ENCODE data around the gene ZNF775.

ZNF775 gene

DNA sequence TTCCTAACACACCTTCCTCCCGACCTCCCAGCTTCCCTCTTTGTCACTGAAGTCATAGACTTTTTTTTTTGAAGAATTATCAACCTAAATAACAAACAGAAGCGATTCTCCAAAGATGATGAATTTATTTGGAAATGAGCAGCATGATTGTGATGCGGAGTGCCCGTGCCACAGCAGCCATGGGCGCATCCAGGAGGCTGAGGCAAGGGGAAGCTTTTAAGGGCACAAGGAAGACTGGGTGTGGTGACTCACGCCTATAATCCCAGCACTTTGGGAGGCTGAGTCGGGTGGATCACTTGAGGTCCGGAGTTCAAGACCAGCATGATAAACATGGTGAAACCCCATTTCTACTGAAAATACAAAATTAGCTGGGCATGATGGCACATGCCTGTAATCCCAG, 55.1 kb downstream of the ZNF775 start:
- H3K4me3 ChIP-seq (ENCODE audit: low read depth, low read length) = no peak overlapping the region

DNA sequence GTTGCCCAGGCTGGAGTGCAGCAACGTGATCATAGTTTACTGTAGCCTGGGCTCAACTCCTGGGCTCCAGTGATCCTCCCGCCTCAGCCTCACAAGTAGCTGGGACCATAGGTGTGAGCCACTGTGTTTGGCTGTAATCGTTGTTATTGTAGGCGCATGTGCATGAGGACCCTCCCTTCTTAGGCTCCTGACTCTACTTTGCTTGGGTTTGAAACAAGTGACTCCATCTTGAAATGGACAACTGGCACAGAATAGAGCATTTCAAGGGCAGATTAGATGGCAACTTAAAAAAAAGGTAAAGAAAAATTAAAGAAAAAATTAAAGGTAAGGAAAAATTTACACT, 55.9 kb downstream of the ZNF775 start:
- TF ChIP-seq, protein P1, sequence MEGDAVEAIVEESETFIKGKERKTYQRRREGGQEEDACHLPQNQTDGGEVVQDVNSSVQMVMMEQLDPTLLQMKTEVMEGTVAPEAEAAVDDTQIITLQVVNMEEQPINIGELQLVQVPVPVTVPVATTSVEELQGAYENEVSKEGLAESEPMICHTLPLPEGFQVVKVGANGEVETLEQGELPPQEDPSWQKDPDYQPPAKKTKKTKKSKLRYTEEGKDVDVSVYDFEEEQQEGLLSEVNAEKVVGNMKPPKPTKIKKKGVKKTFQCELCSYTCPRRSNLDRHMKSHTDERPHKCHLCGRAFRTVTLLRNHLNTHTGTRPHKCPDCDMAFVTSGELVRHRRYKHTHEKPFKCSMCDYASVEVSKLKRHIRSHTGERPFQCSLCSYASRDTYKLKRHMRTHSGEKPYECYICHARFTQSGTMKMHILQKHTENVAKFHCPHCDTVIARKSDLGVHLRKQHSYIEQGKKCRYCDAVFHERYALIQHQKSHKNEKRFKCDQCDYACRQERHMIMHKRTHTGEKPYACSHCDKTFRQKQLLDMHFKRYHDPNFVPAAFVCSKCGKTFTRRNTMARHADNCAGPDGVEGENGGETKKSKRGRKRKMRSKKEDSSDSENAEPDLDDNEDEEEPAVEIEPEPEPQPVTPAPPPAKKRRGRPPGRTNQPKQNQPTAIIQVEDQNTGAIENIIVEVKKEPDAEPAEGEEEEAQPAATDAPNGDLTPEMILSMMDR (IDR thresholded peaks at IDR 0.05; ENCODE audit: low read depth, low read length) = no peak
- no peak for DNase-seq (ENCODE audit: low read depth, low spot score)
- H3K4me3 ChIP-seq (ENCODE audit: low read depth, low read length) = no peak overlapping the region
- in situ Hi-C loops (cut with HindIII; ENCODE audit: low sequenced_read_pairs) = no loop called here

More for the DNA sequence above, 55.1 kb downstream of the ZNF775 start:
- no peak for DNase-seq (ENCODE audit: low read depth, low spot score)
- TF ChIP-seq, protein P1 (IDR thresholded peaks at IDR 0.05; ENCODE audit: low read depth, low read length) = no peak
- in situ Hi-C loops (cut with HindIII; ENCODE audit: low sequenced_read_pairs) = no loop called here

GRCh38 chr7:150435390-150436073, 56.4 kb downstream of the ZNF775 start:
- DNase-seq (ENCODE audit: low read depth, low spot score) = no peak
- TF ChIP-seq, protein P1 (IDR thresholded peaks at IDR 0.05; ENCODE audit: low read depth, low read length) = no peak
- H3K4me3 ChIP-seq (ENCODE audit: low read depth, low read length) = no peak overlapping the region
- in situ Hi-C loops (cut with HindIII; ENCODE audit: low sequenced_read_pairs) = no loop called here

- in situ Hi-C loops (cut with HindIII; ENCODE audit: low sequenced_read_pairs) = no loop called here
- H3K4me3 ChIP-seq (ENCODE audit: low read depth, low read length) = no peak overlapping the region
- DNase-seq (ENCODE audit: low read depth, low spot score) = no peak
- TF ChIP-seq, protein P1 (IDR thresholded peaks at IDR 0.05; ENCODE audit: low read depth, low read length) = no peak
Observed at GRCh38 chr7:150439967-150440366, 60.8 kb downstream of the ZNF775 start.

- in situ Hi-C loops (cut with HindIII; ENCODE audit: low sequenced_read_pairs) = no loop called here
- DNase-seq (ENCODE audit: low read depth, low spot score) = no peak
- no peak overlapping the region for H3K4me3 ChIP-seq (ENCODE audit: low read depth, low read length)
- TF ChIP-seq, protein P1 (IDR thresholded peaks at IDR 0.05; ENCODE audit: low read depth, low read length) = no peak
Observed at GRCh38 chr7:150441524-150441923, 62.4 kb downstream of the ZNF775 start.

GRCh38 chr7:150442811-150443210, 63.7 kb downstream of the ZNF775 start:
- H3K4me3 ChIP-seq (ENCODE audit: low read depth, low read length) = no peak overlapping the region
- TF ChIP-seq, protein P1 (IDR thresholded peaks at IDR 0.05; ENCODE audit: low read depth, low read length) = no peak
- in situ Hi-C loops (cut with HindIII; ENCODE audit: low sequenced_read_pairs) = no loop called here
- DNase-seq (ENCODE audit: low read depth, low spot score) = no peak

Measured in astrocyte of the spinal cord (primary cell).